Ascending aorta (tissue), 2 donors: Measurements from ENCODE around the gene AIDA. TPM values are rescaled to one million over a fixed set of nuclear protein-coding genes. Genes with fewer than 3 reads are reported as not detected.

Experiments used
- DNase-seq, 2 donors: peaks; one replicate each; pipeline ENCODE4 v3.0.0-alpha.2; 2019; ENCODE audit warnings: low spot score in 2 of 2
- H3K27ac ChIP-seq, 2 donors: fragments of 200-600 bp; sonication (generic); one replicate each; pipeline ENCODE4 v1.5.1; 2016 to 2017; ENCODE audit warnings: mild to moderate bottlenecking in 1 of 2
- H3K27me3 ChIP-seq: fragments of 200-600 bp; sonication (generic); one replicate; pipeline ENCODE4 v1.5.1; 2017
- H3K36me3 ChIP-seq, 2 donors: fragments of 200-600 bp; sonication (generic); one replicate each; pipeline ENCODE4 v1.5.1; 2016
- H3K4me1 ChIP-seq, 2 donors: fragments of 200-600 bp; sonication (generic); one replicate each; pipeline ENCODE4 v1.5.1; 2016 to 2017; ENCODE audit warnings: mild to moderate bottlenecking in 1 of 2
- H3K4me3 ChIP-seq, 2 donors: fragments of 200-600 bp; sonication (generic); one replicate each; pipeline ENCODE4 v1.5.1; 2016 to 2017; ENCODE audit warnings: mild to moderate bottlenecking in 1 of 2
- H3K9me3 ChIP-seq, 2 donors: fragments of 200-600 bp; sonication (generic); one replicate each; pipeline ENCODE4 v1.5.1; 2016
- intact Hi-C: fragments of 100-400 bp; cut with DNase I; formaldehyde crosslinking; loops from one replicate; pipeline ENCODE4 v1.15.1; 2023
- total RNA-seq: library from RNA; depleted of rRNA; stranded (reverse); fragments of >200 nt; gene quantifications from one replicate; pipeline ENCODE4 v1.1.0, GENCODE V29; 2016
- TF ChIP-seq, protein P1 (sequence below), 3 experiments: fragments of 200-600 bp in 2 of 3; fragments of 450-650 bp in 1 of 3; sonication (generic) in 2 of 3; IDR thresholded peaks; one replicate each; pipeline ENCODE4 v1.5.1; 2016 to 2019; ENCODE audit warnings: antibody characterized with exemption in 3 of 3, mild to moderate bottlenecking in 1 of 3, moderate library complexity in 1 of 3

The AIDA gene
- total RNA-seq, 1 donor from 2014 or later, result 42.9 TPM

DNA sequence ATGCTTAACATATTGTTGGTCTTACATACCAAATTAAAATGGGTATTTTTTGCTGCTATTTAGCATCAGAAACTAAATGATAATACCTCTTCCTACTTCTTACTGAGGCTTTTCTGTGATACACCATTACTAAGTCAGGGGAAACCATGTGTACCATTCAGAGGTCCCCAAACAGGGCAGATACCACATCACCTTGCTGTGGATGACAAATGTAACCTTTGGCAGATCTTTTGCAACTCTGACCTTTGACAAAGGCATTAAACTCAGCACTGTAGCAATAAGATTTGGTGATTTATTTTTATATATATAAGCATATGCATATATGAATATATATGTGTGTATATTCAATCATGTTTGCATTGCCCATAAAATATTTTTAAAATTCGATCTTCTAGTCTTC, 27.6 kb upstream of the AIDA start:
- H3K4me3 ChIP-seq, result no peak overlapping the region
- TF ChIP-seq, protein P1, sequence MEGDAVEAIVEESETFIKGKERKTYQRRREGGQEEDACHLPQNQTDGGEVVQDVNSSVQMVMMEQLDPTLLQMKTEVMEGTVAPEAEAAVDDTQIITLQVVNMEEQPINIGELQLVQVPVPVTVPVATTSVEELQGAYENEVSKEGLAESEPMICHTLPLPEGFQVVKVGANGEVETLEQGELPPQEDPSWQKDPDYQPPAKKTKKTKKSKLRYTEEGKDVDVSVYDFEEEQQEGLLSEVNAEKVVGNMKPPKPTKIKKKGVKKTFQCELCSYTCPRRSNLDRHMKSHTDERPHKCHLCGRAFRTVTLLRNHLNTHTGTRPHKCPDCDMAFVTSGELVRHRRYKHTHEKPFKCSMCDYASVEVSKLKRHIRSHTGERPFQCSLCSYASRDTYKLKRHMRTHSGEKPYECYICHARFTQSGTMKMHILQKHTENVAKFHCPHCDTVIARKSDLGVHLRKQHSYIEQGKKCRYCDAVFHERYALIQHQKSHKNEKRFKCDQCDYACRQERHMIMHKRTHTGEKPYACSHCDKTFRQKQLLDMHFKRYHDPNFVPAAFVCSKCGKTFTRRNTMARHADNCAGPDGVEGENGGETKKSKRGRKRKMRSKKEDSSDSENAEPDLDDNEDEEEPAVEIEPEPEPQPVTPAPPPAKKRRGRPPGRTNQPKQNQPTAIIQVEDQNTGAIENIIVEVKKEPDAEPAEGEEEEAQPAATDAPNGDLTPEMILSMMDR (IDR thresholded peaks at IDR 0.05), result no peak
- DNase-seq, result no peak
- no peak overlapping the region for H3K27ac ChIP-seq
- no peaks in the 10 kb centered on the region for H3K4me1 ChIP-seq
- no peaks in the 10 kb centered on the region for H3K27me3 ChIP-seq
- peaks cover 4 to 6% of the 10 kb centered on the region in 2 donors for H3K36me3 ChIP-seq
- intact Hi-C loops, result loop anchor here (10.0 kb wide), 1 partner anchor 945 kb away; no protein-coding TSS in a partner anchor
- no peaks in the 10 kb centered on the region for H3K9me3 ChIP-seq

DNA sequence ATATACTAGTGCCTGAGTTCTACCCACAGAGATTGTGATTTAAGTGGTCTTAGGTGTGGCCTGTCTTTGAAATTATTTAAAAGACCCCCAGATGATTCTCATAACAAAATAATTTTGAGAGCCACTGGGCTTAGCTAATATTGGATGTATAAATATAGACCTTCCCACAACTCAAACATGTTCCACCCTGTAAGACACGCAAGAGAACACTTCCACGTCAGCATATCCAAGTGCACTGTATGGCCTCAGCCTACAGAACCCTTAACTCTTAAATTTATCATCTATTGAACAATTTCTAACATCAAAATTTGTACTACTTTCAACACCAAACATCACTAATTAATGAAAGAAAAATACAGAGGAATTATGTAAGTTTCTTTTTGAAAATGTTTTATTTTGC, 27.2 kb upstream of the AIDA start:
- TF ChIP-seq, protein P1 (IDR thresholded peaks at IDR 0.05), result no peak
- Histone ChIP-seq H3K36me3 (peaks cover 8 to 11% of the 10 kb centered on the region in 2 donors), H3K4me3 (no peak overlapping the region), H3K27me3 (no peaks in the 10 kb centered on the region), H3K4me1 (no peaks in the 10 kb centered on the region), H3K27ac (no peak overlapping the region), H3K9me3 (no peaks in the 10 kb centered on the region)
- DNase-seq, result no peak
- intact Hi-C loops, result loop anchor here (10.0 kb wide), 1 partner anchor 945 kb away; no protein-coding TSS in a partner anchor

DNA sequence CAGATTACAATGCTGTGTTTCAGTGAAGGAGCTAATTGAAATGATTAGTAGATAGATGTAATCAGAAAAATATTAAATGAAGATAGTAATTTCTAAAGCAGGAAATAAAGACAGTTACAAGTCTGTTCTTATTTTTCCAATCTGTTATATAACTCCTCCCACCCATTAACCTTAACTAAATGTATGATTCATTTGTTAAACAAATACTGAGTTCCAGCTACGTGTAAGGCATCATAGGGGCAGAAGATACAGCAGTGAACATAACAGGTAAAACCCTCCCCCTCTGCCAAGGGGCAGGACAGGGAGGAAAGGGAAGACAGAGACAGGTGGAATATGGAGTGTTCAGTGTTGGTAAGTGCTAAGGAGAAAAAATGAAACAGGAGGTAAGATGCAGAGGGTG, 24.7 kb upstream of the AIDA start, which contains the start of gene FAM177B:
TSS of gene FAM177B (plus strand) at position 231 of the 400 bp plus-strand sequence. CDS start 9,344 bp downstream, outside the sequence.
- DNase-seq, result no peak
- intact Hi-C loops, result loop anchor here (2.0 to 10.0 kb wide), 2 partner anchors 56 to 948 kb away; no protein-coding TSS in a partner anchor
- no peaks in the 10 kb centered on the region for H3K4me1 ChIP-seq
- H3K27me3 ChIP-seq, result no peaks in the 10 kb centered on the region
- peaks cover 27 to 36% of the 10 kb centered on the region in 2 donors for H3K36me3 ChIP-seq
- H3K9me3 ChIP-seq, result no peaks in the 10 kb centered on the region
- no peak within 1 kb of the TSS for H3K27ac ChIP-seq
- TF ChIP-seq, protein P1 (IDR thresholded peaks at IDR 0.05), result no peak
- H3K4me3 ChIP-seq, result no peak within 1 kb of the TSS

DNA sequence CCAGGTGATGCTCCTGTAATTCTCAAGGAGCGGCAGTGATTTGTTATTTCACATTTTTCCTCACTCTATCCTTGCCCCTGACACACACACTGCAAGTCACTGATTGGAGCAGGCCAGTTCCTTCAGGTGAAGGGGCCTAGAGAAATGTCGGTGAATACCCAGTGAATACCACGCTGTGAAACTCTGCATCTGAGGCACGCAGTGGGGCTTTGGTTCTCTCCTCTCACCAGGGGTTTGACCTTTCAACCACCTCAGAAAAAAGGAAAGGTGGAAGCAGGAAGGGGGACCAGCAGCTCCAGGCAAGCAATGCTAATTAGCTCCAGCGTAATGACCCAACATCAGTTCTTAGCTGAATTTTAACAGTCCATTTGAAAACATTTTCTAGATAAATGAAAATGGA, 24.2 kb upstream of the AIDA start:
- Histone ChIP-seq H3K36me3 (peaks cover 32 to 41% of the 10 kb centered on the region in 2 donors), H3K27ac (no peak overlapping the region), H3K27me3 (no peaks in the 10 kb centered on the region), H3K4me3 (no peak overlapping the region), H3K9me3 (no peaks in the 10 kb centered on the region), H3K4me1 (no peaks in the 10 kb centered on the region)
- intact Hi-C loops, result loop anchor here (2.0 to 10.0 kb wide), 2 partner anchors 56 to 948 kb away; no protein-coding TSS in a partner anchor
- TF ChIP-seq, protein P1 (IDR thresholded peaks at IDR 0.05), result no peak
- DNase-seq, result no peak

DNA sequence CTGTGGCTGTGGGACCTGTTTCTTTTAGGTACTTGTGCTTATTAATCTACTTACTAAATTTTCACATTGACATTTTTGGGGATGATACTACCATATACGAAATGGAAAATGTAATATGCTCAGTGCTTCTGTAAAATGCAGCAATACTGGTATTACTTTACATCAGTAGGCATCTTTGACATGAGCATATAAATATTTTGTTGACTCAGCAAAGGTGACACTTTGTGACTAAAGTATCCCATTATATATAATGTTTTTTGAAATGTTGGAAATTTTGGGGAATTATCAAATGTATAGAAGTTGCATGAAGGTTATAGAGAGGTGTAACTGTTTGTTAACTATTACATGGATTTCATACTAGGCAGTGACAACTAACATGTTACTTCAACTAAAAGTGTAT, 22.4 kb upstream of the AIDA start:
- Histone ChIP-seq H3K27ac (no peak overlapping the region), H3K36me3 (peaks cover 45 to 58% of the 10 kb centered on the region in 2 donors), H3K4me3 (no peak overlapping the region), H3K4me1 (no peaks in the 10 kb centered on the region), H3K27me3 (no peaks in the 10 kb centered on the region), H3K9me3 (no peaks in the 10 kb centered on the region)
- intact Hi-C loops, result loop anchor here (10.0 kb wide), 1 partner anchor 950 kb away; no protein-coding TSS in a partner anchor
- no peak for DNase-seq
- TF ChIP-seq, protein P1 (IDR thresholded peaks at IDR 0.05), result no peak
